Body of pancreas (tissue), 4 donors: ENCODE results near the gene EBF3. TPM values are rescaled to one million over a fixed set of nuclear protein-coding genes. Genes with fewer than 3 reads are reported as not detected.

Experiments used
- ATAC-seq: fragments of 150-250 bp; one replicate; pipeline ENCODE4 v1.9.1; 2016
- DNase-seq, 4 donors: peaks; one replicate each; pipeline ENCODE4 v3.0.0-alpha.2; 2019
- H3K27ac ChIP-seq, 4 donors: fragments of 200-600 bp; sonication (generic); 1 replicate in 3 of 4; 2 replicates in 1 of 4; pipeline versions ENCODE4 v1.5.1 to v1.6.1; 2016 to 2019; ENCODE audit warnings: mild to moderate bottlenecking in 1 of 4, mixed read lengths in 1 of 4, moderate library complexity in 1 of 4
- H3K27me3 ChIP-seq, 2 donors: fragments of 200-600 bp; sonication (generic); one replicate each; pipeline ENCODE4 v1.6.0; 2016; ENCODE audit warnings: mild to moderate bottlenecking in 1 of 2
- H3K36me3 ChIP-seq, 2 donors: fragments of 200-600 bp; sonication (generic); replicated peaks in 1 of 2; 2 replicates each; pipeline ENCODE4 v1.5.1; 2016; ENCODE audit warnings: low read depth in 2 of 2; ENCODE audit not compliant: insufficient read depth in 1 of 2
- H3K4me1 ChIP-seq: fragments of 200-600 bp; sonication (generic); one replicate; pipeline ENCODE4 v1.6.0; 2016
- H3K4me3 ChIP-seq, 2 donors: fragments of 200-600 bp; sonication (generic); 1 replicate in 1 of 2; 2 replicates in 1 of 2; pipeline ENCODE4 v1.5.1; 2016 to 2019
- H3K9me3 ChIP-seq, 3 donors: fragments of 200-600 bp; sonication (generic); 1 replicate in 2 of 3; 2 replicates in 1 of 3; pipeline ENCODE4 v1.5.1; 2016
- CTCF ChIP-seq, 7 experiments: fragments of 450-650 bp in 4 of 7; fragments of 200-600 bp in 3 of 7; sonication (generic) in 3 of 7; IDR thresholded peaks; one replicate each; pipeline ENCODE4 v1.5.1; 2016 to 2019; ENCODE audit warnings: antibody characterized with exemption in 7 of 7
- POLR2A ChIP-seq, 3 donors: fragments of 450-650 bp; IDR thresholded peaks; one replicate each; pipeline ENCODE4 v1.6.1; 2016; ENCODE audit warnings: antibody characterized with exemption in 3 of 3, mild to moderate bottlenecking in 2 of 3
- WGBS, 2 donors: methylation state at CpG; one replicate each; pipeline ENCODE4 v1.1.5; 2017; 5-methylcytosine and 5-hydroxymethylcytosine counted together
- intact Hi-C: fragments of 100-400 bp; cut with DNase I; formaldehyde crosslinking; loops from one replicate; pipeline ENCODE4 v1.15.1; 2023
- total RNA-seq, 2 donors: library from RNA; depleted of rRNA; stranded (reverse); fragments of >200 nt; gene quantifications; one replicate each; pipeline ENCODE4 v1.1.0, GENCODE V29; 2016

The EBF3 gene
- total RNA-seq, 2 donors from 2014 or later, result 2.3 to 4.6 TPM

GRCh38 chr10:129853562-129853903 is 110.5 kb downstream of the EBF3 start:
- peaks cover 0 to 6% of the 10 kb centered on the region in 2 donors for H3K27me3 ChIP-seq
- no peak overlapping the region for H3K27ac ChIP-seq
- H3K9me3 ChIP-seq, result no peaks in the 10 kb centered on the region
- WGBS, 2 donors, result 11 to 20% methylated on average over 2 of the region's 2 CpGs
- DNase-seq (peak in 1 of 4 donors; percentile 55), ATAC-seq (peak; percentile 91)
- TF ChIP-seq CTCF (IDR thresholded peaks at IDR 0.05) (peak in 6 of 7 experiments; percentile 48 to 75 (median 64)), POLR2A (IDR thresholded peaks at IDR 0.05) (no peak)
- intact Hi-C loops, result no loop called here
- H3K4me3 ChIP-seq, result no peak overlapping the region
- peaks cover 16% of the 10 kb centered on the region for H3K4me1 ChIP-seq
- no peaks in the 10 kb centered on the region for H3K36me3 ChIP-seq

GRCh38 chr10:129852829-129853561 is 111.1 kb downstream of the EBF3 start:
- TF ChIP-seq POLR2A (IDR thresholded peaks at IDR 0.05) (no peak), CTCF (IDR thresholded peaks at IDR 0.05) (no peak)
- H3K4me1 ChIP-seq, result peaks cover 16% of the 10 kb centered on the region
- 28 to 29% methylated on average over 11 to 13 of the region's 13 CpGs for WGBS, 2 donors
- DNase-seq (no peak), ATAC-seq (no peak)
- H3K4me3 ChIP-seq, result no peak overlapping the region
- H3K27me3 ChIP-seq, result peaks cover 0 to 6% of the 10 kb centered on the region in 2 donors
- no peaks in the 10 kb centered on the region for H3K9me3 ChIP-seq
- no peaks in the 10 kb centered on the region for H3K36me3 ChIP-seq
- H3K27ac ChIP-seq, result no peak overlapping the region
- intact Hi-C loops, result no loop called here

- H3K9me3 ChIP-seq, result no peaks in the 10 kb centered on the region
- no peak overlapping the region for H3K27ac ChIP-seq
- intact Hi-C loops, result no loop called here
- H3K27me3 ChIP-seq, result peaks cover 0 to 6% of the 10 kb centered on the region in 2 donors
- ATAC-seq (no peak), DNase-seq (no peak)
- peaks cover 16% of the 10 kb centered on the region for H3K4me1 ChIP-seq
- WGBS, 2 donors, result 76 to 78% methylated on average over 19 of the region's 19 CpGs
- H3K36me3 ChIP-seq, result no peaks in the 10 kb centered on the region
- no peak overlapping the region for H3K4me3 ChIP-seq
- no peak for TF ChIP-seq CTCF (IDR thresholded peaks at IDR 0.05)
- no peak for TF ChIP-seq POLR2A (IDR thresholded peaks at IDR 0.05)
Observed at GRCh38 chr10:129851941-129852640, 112.0 kb downstream of the EBF3 start.

DNA sequence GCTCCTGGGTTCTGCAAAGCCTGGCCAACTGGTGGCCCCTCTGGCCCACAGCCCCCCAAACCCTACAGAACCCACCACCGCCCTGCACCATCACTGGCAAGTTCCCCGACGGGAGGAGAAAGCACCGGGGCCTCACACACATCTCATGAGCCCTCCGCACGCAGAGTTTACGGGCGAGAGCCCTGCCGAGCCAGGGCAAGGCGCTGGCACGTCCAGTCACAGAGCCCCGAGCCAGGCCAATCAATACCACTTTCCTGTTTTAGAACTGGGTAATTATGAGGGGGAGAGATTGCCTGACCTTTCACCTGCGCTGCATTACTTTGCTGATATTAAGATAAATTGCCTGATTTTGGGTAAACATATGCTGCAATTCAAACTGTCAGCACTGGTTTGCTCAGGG is 113.3 kb downstream of the EBF3 start:
- DNase-seq, result peak in 1 of 4 donors; percentile 19
- Histone ChIP-seq H3K9me3 (no peaks in the 10 kb centered on the region), H3K27ac (no peak overlapping the region), H3K27me3 (peaks cover 0 to 6% of the 10 kb centered on the region in 2 donors), H3K4me1 (peaks cover 16% of the 10 kb centered on the region), H3K36me3 (no peaks in the 10 kb centered on the region), H3K4me3 (no peak overlapping the region)
- intact Hi-C loops, result no loop called here
- TF ChIP-seq POLR2A (IDR thresholded peaks at IDR 0.05) (no peak), CTCF (IDR thresholded peaks at IDR 0.05) (no peak)
- 11 to 28% methylated on average over 12 to 13 of the region's 13 CpGs for WGBS, 2 donors
- ATAC-seq, result no peak
